GM18858 (cell line): ENCODE data around the gene ABLIM2.
A peak's percentile ranks its signal among the peaks of the same experiment; 100 is the strongest.

Experiments
- ATAC-seq: cut with Tn5 transposase; IDR thresholded peaks from one replicate; pipeline ENCODE4 v1.9.1; 2021; ENCODE audit not compliant: unreplicated experiment

ABLIM2 gene

DNA sequence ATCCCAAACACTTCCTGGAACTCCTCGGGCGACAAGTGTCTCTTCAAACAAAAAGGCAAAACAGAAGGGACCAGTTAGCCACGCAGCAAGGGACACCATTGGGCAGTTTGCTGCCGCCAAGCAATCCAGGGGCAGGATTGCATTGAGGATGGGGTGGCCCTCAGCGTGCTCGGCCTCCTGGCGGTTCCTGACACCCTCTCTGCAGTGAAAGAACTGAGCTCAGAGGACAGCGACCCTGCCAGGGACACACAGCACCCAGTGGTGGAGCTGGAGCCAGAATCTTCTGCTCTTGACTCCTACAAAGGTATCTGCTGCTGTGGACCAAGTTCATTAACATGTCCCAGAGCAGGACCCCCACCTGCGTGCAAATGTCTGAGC lies 191.6 kb downstream of the ABLIM2 start:
- no peak for ATAC-seq

DNA sequence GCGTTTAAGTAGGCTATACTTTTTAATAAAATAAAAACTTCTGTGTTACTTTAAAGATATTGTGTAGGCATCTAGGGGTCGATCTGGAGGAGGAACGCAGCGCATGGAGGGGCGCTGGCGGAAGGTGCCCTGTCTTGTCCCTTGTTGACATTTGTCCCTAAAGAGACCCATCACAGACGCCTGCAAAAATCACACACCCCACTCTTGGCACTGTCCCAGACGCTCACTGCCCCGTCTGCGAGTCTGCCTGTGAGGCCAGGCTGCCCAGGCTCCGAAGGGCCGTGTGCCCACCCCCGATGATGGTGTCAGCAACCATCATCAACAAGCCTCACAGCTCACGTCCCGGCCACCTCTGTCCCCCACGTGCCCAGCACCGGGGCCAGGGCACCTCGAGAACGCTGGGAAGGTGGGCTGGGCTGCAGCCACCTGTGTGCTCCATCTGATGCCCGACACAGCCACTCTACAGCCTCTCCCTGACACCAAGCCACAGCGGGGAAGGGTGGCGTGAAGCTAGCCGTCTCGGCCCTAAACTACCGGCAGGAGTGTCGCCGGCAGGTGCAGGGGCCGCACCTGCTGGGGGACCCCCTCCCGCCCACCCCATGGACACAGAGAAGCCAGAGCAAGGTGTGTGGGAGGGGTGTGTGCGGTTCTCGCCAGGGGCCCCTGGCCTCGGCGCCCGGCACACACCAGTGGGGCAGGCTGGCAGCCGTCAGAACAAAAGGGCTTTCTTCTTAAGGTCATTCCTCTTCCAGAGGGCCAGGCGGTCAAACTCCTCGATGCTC lies 192.1 kb downstream of the ABLIM2 start:
- no peak for ATAC-seq

DNA sequence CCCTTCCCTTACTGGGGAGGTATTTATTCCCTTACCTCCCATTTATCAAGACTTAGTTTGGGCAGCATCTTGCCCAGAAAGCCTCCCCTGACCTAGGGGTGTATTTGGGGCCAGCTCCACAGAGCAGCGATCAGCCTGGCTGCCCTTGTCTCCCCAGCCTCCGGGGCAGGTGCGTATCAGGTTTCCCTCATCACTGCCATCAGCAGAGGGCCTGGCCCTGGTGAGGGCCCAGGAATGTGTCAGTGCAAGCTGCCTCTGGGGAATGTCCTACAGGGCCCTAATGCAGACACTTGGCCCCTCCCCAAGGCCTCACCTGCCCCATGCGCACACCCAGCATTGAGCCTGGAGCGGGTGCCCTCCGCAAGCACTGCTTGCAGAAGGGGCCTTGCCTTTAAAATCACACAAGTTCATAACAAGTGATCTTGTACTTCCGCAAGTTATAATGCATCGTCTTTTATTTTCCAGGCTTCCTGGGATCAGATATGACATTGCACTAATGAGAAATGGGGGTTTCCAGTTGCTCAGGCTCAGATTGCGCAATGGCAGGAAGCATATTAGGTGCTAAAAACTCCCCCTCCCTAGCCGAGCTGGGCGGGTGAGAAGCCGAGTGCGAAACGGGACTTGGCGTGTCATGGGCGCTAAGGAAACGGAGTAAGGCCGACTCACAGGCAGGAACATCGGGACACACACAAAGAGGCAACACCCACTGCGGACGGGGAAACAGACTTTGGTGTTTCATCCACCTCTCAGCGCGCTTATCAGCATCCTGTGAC lies 193.5 kb downstream of the ABLIM2 start:
- ATAC-seq = no peak

DNA sequence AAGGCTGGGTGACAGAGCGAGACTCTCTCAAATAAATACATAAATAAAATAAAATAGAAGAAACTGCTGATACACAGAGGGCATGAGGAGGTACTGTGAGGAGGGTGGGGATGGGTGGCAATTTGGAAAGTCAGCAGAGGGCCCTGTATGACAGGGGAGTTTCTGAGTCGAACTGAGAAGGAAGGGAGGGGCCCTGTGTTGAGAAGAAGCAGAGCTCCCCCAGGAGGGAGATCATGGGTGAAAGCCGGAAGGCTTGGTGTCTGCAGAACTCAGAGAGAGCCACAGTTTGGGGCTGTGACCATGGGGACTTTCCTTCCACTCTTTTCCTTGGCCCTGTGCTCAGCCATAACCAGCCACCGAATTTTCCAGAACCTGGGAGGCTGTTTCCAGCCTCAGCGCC lies 194.2 kb downstream of the ABLIM2 start:
- no peak for ATAC-seq

DNA sequence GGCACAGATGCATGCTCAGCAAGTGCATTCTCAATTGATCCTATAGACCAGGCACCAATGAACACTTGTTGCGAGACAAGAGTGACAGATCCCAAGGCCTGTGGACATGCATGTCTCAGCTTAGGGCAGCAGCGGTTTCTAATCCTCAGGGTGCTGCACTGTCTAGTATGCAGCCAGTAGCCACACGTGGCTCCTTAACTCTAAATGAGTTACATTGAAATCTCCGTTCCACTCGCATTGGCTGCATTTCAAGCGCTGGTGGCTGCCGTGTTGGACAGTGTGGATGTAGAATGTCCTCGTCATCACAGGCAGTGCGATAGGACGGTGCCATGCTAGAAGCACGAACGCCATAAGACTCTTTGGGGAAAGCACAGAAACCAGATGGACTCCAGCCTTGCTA lies 194.9 kb downstream of the ABLIM2 start:
- no peak for ATAC-seq

DNA sequence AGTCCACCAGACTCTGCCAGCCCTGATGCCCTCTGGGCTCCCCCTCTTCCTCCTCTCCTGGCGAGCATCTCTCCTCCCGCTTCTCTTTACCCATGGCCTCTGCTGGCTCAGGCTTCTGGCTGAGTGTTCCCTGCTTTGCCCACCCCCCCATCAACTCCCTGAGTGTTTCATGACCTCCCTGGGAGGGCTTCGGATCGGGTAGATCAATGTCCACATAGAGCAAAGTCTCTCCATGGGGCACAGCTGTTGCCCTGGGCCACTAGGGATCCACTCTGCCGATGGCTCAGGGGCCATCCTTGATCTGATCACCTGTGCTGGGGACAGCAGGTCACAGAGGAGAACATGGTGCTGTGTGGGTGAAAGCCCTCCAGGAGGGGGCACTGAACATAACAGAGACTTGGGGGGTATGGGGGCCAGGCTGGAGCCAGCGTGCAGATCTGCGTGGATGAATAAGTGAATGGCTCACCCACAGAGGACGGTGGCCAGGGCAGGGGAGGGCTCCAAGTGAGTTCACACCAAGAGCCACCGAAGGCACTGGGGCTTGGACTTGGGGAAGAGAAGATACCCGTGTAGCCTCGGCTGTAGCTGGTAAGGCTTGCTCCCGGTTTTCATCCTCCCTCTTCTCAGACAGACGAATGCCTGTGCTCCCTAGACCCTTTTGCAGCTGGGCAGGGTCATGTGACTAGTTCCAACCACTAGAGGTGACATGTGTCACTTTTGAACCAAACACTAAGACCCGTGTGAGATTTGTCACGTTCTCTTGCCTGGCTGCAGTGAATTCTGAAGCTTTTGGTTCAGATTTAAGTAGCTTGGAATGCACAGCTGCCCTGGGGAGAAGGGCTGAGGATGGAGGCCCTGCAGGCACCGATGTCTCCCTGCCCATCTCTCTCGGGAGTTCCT lies 195.8 kb downstream of the ABLIM2 start:
- no peak for ATAC-seq

DNA sequence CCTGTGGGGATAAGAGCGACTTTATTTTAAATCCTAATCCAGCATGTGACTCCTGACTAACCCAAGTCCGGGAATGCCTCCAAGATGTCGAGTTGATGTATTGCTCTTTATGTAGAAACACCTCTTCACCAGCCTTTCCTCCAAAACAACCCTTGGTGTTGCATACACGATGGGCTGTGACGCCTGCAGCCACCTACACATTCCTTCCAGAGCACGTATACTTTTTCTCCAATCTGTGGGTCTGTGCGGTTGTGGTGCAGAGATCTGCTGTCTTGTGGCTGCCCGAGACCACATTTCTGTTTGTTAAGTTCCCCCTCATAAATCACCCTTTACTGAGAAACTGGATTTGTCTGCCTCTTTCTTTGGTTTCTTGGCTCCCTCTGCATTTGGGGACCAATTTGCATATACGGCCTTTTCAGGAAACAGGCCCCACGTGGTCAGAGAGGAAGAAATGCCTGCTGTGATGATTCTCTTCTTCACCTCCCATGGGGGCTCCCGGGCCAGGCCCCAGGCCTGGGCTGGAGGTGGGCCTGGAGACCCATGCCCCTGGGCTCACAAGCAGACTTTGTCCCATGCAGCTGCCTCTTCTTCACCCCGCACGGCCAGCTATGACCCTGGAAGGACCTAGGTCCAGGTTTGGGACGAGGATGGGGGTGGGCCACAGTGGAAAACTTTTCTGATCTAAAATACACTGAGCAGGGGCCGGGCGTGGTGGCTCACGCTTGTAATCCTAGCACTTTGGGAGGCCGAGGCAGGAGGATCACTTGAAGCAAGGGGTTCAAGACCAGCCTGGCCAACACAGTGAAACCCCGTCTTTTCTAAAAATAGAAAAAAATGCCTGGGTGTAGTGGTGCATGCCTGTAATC lies 197.6 kb downstream of the ABLIM2 start:
- ATAC-seq = peak; percentile 76

DNA sequence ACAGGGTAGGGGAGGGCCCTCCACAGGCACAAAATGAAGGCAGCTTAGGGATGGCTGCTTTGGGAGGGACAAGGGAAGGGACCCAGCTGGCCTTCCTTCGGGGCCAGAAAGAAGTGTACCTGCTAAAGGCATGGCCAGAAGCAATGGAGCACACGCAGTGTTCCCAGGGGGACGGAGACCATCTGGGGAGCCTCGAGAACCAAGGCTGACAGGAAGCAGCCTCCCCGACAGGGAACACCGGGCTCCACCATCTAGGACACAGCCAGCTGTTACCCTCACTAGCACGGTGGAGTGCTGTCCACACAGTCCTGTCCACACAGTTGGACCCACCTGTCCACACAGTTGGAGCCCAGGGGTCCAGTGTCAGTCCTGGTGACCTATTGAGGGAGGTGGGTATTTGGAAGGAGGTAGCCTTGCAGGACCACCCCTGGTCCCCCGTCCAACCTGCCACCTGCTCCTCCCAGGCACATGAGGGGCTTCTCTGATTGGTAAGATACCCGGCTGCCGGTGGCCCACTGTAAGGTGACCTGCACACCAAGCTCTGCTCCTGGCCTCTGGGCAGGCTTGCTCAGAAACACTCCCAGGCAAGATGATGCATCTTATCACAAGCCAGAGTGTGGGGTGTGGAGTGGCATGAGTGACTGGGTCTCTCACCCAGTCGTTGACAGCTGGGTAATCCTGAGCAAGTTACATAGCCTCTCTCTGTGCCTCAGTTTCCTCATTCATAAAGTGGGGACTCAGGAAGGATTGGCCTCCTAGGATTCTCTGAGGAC lies 198.4 kb downstream of the ABLIM2 start:
- ATAC-seq = no peak

DNA sequence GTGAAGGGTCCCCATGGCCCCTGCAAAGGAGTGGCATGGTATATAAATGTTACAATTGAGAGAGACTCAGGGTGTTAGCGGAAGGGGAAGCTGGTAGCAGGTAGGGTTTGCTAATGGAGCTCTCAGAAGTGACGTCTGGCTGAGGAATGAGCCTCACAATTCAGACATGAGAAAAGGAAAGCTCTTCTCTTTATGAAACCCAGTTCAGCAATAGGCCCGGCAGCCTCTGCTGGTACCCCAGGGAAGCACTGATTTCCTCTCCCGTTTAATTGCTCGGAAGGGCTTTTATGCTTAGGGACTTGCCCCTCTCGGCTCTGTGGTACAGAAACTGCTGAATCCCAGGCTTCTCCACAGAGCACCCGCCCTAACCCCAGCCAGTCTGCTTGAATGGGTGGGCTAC lies 199.5 kb downstream of the ABLIM2 start:
- ATAC-seq = no peak

DNA sequence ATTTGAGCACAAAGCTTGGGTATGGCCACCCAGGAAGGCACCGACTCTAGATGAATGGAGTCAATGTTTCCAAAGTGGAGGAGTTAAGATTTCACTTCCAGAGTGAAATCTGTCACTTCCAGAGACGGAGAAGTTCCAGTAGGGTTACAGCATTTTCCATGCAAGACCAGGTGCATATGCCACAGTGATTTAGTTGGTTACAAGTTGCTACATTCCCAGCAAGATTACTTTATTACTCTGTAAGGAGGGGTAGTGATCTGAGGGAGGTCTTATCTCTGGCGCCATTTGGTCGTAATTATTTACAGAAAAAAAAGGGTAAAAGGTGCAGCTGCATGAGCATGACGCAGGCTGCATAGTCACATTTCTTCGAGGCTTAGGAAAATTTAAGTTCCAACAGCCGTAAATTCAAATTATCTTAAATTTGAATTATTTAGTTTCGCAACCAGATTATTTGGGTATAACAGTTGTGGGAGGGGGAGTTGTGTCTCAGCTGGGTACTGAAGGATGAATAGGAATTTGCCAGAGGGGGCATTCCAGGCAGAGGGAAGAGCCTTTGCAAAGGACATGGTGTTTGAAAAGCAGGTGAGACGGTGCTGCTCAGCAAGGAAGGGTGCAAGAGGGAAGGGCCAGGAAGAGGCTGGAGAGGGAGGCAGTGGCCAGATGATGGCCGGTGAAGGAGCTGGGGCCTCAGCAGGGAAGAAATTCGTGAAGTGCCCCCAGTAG lies 201.5 kb downstream of the ABLIM2 start:
- ATAC-seq = no peak

DNA sequence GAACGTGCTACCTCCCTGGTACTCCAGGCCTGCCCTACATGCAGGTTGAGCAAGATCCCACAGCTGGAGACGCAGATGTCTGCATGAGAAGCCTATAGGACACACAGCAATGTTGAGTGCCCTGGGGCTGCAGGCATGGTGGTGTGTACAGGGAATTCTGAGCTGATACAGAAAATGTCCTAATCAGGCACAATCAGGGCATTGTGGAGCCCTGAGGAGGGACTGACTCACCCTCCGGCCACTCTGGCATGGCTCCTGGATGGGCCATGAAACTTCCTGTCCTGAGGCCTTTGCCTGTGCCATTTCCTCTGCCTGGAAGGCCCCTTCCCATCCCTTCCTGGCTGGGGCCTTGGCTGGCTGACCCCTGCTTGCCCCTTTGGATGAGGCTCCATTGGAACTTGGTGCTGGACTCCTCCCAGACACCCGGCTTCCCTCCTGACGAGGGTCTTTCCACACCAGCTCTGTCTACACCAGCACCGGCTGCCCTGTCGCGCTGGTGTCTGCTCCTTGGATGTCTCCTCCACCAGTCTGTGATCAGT lies 202.3 kb downstream of the ABLIM2 start:
- ATAC-seq = no peak

DNA sequence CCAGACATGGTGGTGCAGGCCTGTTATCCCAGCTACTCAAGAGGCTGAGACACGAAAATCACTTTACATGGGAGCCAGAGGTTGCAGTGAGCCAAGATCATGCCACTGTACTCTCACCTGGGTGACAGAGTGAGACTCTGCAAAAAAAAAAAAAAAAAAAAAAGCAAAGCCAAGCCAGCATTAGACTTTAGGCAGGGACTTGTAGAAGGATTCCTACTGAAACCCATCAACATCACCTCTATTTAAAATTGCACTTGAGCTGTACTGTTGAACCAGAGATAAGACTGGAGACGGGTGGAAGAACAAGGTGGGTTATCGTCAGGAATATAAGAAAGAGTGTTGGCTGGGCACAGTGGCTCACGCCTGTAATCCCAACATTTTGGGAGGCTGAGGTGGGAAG lies 203.2 kb downstream of the ABLIM2 start:
- ATAC-seq = no peak

DNA sequence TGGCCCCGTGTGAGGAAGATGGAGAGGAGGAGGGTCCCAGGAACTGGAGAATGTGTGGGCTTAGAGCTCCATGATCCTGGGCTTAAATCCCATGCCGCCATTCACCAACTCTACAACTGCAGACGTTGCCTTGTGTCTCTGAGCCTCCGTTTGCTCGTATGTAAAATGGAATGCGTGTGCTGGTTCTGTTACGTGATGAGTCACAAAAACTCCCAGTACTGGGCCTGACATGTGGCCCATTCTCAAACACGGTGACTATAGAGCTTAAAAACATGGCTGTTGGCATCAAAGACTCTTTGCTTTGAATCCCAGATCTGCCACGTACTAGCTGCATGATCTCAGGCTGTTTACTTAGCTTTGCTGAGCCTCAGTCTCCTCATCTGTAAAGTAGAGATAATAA lies 206.0 kb downstream of the ABLIM2 start:
- no peak for ATAC-seq

DNA sequence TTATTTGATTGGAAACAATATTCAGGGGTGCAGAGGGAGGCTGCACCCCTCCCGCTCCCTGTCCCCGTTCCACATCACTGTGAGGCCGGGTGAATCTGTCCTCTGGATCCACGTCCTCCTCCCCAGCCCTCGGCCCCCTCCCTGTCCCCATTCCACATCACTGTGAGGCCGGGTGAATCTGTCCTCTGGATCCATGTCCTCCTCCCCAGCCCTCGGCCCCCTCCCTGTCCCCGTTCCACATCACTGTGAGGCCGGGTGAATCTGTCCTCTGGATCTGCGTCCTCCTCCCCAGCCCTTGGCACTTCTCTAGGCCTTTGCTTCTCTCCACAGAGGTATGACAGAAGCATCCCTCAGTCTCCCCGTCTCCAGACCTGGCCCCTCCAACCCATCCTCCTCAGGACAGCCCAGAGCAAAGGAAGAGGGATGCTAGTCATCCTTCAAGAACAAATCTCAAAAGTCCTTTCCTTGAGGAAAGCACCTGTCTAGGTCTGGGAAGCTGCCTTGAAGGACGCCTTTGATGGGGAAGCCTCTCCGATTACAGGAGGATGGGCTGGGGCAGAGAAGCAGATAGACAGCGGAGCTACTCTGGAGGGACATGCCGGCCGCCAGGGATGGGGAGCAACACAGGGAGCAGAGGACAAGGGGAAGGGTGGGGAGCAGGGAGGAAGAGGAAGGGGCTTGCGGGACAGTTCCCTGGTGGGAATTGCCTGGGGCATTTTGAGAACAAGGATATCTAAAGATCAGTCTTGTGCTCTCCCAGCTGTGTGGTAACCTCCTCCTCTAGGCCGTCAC lies 208.1 kb downstream of the ABLIM2 start:
- no peak for ATAC-seq

DNA sequence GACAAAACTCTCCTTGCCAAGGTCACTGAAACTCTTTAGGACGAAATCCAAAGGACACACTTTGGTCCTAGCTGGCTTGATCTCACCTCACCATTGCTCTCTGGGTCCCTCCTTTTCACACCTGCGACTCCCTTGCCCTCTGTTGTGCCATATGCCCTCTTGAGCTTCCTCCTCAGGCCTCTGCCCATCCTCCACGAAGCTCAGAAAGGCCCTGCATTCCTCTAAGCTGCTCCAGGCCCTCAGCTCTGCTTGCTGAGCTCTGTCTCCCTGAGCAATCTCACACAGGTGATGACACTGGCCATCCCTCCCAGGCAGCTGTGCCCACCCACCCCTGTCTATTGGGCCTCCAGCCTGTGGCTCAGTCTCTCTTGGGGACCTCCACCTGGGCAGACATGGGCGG lies 208.9 kb downstream of the ABLIM2 start:
- no peak for ATAC-seq

DNA sequence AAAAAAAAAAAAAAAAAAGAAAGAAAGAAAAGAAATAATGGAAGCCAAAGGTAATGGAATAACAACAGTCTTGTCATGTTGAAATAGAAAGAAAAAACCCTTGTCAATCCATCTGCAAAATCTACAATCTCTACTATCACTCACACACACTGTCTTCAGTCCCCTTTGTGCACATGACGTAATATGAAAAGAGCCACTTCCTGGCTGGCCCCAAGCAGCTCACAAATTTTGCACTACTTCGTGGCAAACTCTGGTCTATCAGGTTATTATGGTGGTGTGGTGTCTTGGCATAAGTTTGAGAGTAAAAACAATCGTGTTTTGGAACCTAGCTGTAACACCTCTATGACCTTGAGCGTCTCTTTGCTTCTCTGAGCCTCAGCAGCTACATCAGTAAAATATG lies 210.7 kb downstream of the ABLIM2 start:
- no peak for ATAC-seq

DNA sequence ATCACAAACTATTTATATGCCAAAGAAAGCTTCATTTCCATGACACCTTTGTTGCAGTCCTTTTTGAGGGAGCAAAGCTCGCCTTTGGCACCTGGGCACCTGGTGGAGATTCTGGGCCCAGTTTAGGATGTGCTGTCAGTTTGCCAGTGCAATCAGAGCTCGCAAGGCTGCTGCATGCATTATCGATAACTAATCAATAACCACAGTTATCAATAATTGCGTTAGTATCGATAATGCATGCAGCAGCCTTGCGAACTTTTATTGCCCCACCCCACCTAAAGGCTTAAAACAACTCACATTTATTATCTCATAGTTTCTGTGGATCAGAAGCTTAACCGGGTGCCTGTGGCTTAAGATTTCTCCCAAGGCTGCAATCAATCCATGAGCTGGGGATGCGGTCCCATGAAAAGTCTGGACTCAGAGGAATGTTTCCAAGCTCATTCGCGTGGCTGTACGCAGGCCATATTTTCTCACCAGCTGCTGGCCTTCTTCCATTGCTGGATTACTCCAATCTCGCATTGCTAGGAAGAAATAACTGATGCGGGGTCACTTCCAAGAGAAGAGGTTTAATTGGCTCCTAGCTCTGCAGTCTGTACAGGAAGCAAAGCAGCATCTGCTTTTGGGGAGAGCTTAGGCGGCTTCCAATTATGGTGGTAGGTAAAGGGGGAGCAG lies 212.8 kb downstream of the ABLIM2 start:
- ATAC-seq = no peak
